CD4-positive, alpha-beta T cell (primary cell): ENCODE data around the gene PHF2. TPM values are rescaled to one million over a fixed set of nuclear protein-coding genes. Genes with fewer than 3 reads are reported as not detected.

ENCODE experiments used
- ATAC-seq: fragments of 200-7000 bp; cut with Tn5 transposase; one replicate; pipeline ENCODE4 v1.10.0; 2022; ENCODE audit warnings: mild to moderate bottlenecking; ENCODE audit not compliant: poor library complexity
- CTCF ChIA-PET: fragments of 350-600 bp; sonication (Branson Sonifier 250); formaldehyde crosslinking; loops from one replicate; lab custom pipeline; 2021; ENCODE audit warnings: antibody characterized with exemption, inconsistent platforms; lab: Charles Lee
- POLR2A ChIA-PET: fragments of 350-600 bp; sonication (Branson Sonifier 250); formaldehyde crosslinking; loops from one replicate; lab custom pipeline; 2021; ENCODE audit warnings: antibody characterized with exemption, inconsistent platforms; lab: Charles Lee
- DNase-seq, 14 experiments: peaks; one replicate each; pipeline ENCODE4 v3.0.0-alpha.2; 2013 to 2020; ENCODE audit warnings: mixed read lengths in 2 of 14
- H3K27ac ChIP-seq, 2 donors: one replicate each; pipeline versions ENCODE4 v1.5.1 to v1.7.0; 2013; ENCODE audit warnings: low read length in 2 of 2, low read depth in 1 of 2, mild to moderate bottlenecking in 1 of 2
- H3K27me3 ChIP-seq, 2 experiments: 1 replicate in 1 of 2; 2 replicates in 1 of 2; pipeline versions ENCODE4 v1.6.1 to v1.7.0; 2013; ENCODE audit warnings: low read length in 2 of 2, control low read depth in 1 of 2, mild to moderate bottlenecking in 1 of 2, moderate library complexity in 1 of 2; ENCODE audit not compliant: insufficient read depth in 2 of 2, control insufficient read depth in 1 of 2
- H3K36me3 ChIP-seq: one replicate; pipeline ENCODE4 v1.6.1; 2013; ENCODE audit warnings: low read length, control low read depth; ENCODE audit not compliant: insufficient read depth
- H3K4me1 ChIP-seq: one replicate; pipeline ENCODE4 v1.6.1; 2013; ENCODE audit warnings: low read length, control low read depth; ENCODE audit not compliant: insufficient read depth
- H3K4me3 ChIP-seq: one replicate; pipeline ENCODE4 v1.5.1; 2013; ENCODE audit warnings: mild to moderate bottlenecking, low read length, moderate library complexity
- H3K9me3 ChIP-seq, 2 experiments: 1 replicate in 1 of 2; 2 replicates in 1 of 2; pipeline versions ENCODE4 v1.6.1 to v1.7.0; 2013; ENCODE audit warnings: low read length in 2 of 2, mild to moderate bottlenecking in 2 of 2, control low read depth in 1 of 2, moderate library complexity in 1 of 2; ENCODE audit not compliant: control insufficient read depth in 1 of 2, insufficient read depth in 1 of 2
- H3K27ac Mint-ChIP-seq: one replicate; pipeline ENCODE4 v1.8.0; 2020; ENCODE audit warnings: mixed read lengths
- H3K27me3 Mint-ChIP-seq: one replicate; pipeline ENCODE4 v1.8.0; 2021; ENCODE audit warnings: mixed read lengths
- H3K36me3 Mint-ChIP-seq: one replicate; pipeline ENCODE4 v1.8.0; 2021; ENCODE audit warnings: low read depth, mixed read lengths
- H3K4me1 Mint-ChIP-seq: one replicate; pipeline ENCODE4 v1.8.0; 2021; ENCODE audit warnings: low read depth, mixed read lengths
- H3K4me3 Mint-ChIP-seq: one replicate; pipeline ENCODE4 v1.8.0; 2020; ENCODE audit warnings: mild to moderate bottlenecking, mixed read lengths
- H3K9me3 Mint-ChIP-seq: one replicate; pipeline ENCODE4 v1.8.0; 2020; ENCODE audit warnings: mixed read lengths
- intact Hi-C, 2 experiments: fragments of 100-400 bp; cut with DNase I in 1 of 2; cut with micrococcal nuclease in 1 of 2; formaldehyde crosslinking; loops; one replicate each; pipeline versions ENCODE4 v1.15.1 to v1.9.0; 2023 to 2025; cut with DNase I, micrococcal nuclease
- total RNA-seq, 174 experiments: library from RNA in 2 of 174; stranded (reverse) in 2 of 174; gene quantifications; one replicate each; pipeline ENCODE4 v1.2.3 and lab custom pipeline; 2021 to 2026
- TF ChIP-seq, protein P1 (sequence below): fragments of 200-600 bp; IDR thresholded peaks from one replicate; pipeline ENCODE4 v1.8.0; 2022; ENCODE audit warnings: antibody characterized with exemption, mild to moderate bottlenecking

PHF2 gene
- total RNA-seq, 2 experiments from 2014 or later: 27.3 to 28.8 TPM

DNA sequence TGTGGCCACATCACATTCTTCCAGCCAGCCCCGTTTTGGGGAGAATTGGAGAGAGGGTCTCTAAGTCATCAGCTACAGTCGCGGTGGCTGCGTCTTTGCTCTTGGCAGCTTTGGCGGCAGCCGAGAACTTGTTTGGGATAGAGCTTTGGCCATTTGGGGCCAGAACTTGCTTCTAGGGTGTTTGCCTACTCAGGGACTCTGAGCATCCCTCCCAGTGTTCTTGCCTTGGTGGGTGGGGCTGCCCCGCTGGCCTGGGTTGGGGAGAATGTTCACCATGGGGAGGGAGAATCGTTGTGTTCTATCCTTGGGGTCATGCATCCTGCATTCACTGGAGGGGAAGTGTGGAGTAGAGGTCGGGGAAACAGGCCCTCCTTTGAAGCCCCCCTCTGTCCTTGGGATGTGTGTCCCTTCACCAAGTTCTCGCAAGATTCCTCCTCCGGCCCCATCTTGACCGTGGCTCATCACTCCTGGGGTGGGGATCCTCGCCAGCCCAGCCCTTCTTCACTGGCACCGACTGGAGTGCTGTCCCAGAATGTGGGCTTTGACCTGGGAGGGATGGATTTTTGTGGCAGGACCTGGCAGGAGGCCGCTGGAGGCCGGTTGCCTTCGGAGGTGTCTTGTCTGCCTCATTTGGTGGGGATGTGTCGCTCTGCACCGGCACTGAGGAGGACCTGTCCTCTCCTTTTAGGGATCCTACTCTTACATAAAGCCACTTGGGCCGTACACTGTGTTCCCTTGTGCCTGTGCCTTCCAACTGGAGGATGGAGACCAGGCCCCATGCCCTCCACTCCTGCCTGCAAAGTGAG is 3.5 kb downstream of the PHF2 start:
- Mint-ChIP-seq H3K4me1 (peaks cover 75% of the 10 kb centered on the region), H3K36me3 (peaks cover 33% of the 10 kb centered on the region), H3K27me3 (no peaks in the 10 kb centered on the region), H3K9me3 (no peaks in the 10 kb centered on the region), H3K27ac (peak overlapping the region; percentile 89), H3K4me3 (peak overlapping the region; percentile 93)
- POLR2A ChIA-PET: no interaction called here
- TF ChIP-seq, protein P1, sequence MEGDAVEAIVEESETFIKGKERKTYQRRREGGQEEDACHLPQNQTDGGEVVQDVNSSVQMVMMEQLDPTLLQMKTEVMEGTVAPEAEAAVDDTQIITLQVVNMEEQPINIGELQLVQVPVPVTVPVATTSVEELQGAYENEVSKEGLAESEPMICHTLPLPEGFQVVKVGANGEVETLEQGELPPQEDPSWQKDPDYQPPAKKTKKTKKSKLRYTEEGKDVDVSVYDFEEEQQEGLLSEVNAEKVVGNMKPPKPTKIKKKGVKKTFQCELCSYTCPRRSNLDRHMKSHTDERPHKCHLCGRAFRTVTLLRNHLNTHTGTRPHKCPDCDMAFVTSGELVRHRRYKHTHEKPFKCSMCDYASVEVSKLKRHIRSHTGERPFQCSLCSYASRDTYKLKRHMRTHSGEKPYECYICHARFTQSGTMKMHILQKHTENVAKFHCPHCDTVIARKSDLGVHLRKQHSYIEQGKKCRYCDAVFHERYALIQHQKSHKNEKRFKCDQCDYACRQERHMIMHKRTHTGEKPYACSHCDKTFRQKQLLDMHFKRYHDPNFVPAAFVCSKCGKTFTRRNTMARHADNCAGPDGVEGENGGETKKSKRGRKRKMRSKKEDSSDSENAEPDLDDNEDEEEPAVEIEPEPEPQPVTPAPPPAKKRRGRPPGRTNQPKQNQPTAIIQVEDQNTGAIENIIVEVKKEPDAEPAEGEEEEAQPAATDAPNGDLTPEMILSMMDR: no peak
- Histone ChIP-seq H3K9me3 (no peaks in the 10 kb centered on the region), H3K36me3 (no peaks in the 10 kb centered on the region), H3K4me3 (no peak overlapping the region), H3K27ac (no peak overlapping the region), H3K27me3 (no peaks in the 10 kb centered on the region), H3K4me1 (peaks cover 35% of the 10 kb centered on the region)
- CTCF ChIA-PET: interaction anchor here (1.4 kb wide), 1 partner anchor 13 kb away, joined by 3 read pairs; no protein-coding TSS in a partner anchor
- intact Hi-C loops: loop anchor here (5.0 to 10.0 kb wide), 3 partner anchors 587 to 1255 kb away; partner anchors contain the start of genes CENPP (in 1 of the 2) and NOL8 (in 1 of the 2)
- DNase-seq: no peak
- no peak for ATAC-seq

DNA sequence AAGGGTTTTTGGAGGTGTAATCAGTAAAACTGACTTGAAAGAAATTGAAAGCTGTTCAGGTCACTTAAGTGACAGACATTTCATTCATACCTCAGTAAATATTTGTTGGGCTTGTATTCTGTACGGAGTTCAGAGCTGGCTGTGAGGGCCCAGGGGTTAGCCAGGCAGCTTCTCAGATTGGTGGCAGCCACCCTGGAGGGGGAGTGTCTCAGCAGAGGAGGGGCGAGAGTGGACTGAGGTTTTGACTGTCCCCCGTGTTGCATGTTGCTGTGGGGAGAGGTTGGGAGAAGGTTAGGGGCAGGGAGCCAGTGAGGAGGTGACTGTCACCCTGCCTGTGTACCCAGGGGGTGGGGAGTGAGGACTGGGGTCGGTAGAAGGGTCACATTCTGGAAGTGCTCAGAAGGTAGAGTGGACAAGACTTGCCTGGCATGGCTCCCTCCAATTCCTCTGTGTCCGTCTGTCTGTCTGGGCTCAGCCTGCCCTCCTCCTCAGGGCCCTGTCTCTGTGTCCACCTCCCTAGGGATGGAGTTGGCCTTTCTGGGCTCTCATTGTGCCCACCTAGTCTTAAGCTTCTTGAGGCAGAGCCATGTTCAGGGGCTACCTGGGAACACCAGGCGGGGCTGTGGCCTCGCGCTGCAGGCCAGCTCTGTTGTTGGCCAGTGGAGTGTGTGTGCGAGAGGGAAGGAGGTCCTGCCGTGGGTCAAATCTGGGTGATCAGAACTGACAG is 4.4 kb downstream of the PHF2 start:
- Histone ChIP-seq H3K36me3 (no peaks in the 10 kb centered on the region), H3K27ac (no peak overlapping the region), H3K4me1 (peaks cover 36% of the 10 kb centered on the region), H3K4me3 (no peak overlapping the region), H3K9me3 (no peaks in the 10 kb centered on the region), H3K27me3 (no peaks in the 10 kb centered on the region)
- Mint-ChIP-seq H3K9me3 (no peaks in the 10 kb centered on the region), H3K27me3 (no peaks in the 10 kb centered on the region), H3K36me3 (peaks cover 31% of the 10 kb centered on the region), H3K27ac (peak overlapping the region; percentile 54), H3K4me1 (peaks cover 78% of the 10 kb centered on the region), H3K4me3 (peak overlapping the region; percentile 93)
- intact Hi-C loops: no loop called here
- ATAC-seq (no peak), DNase-seq (no peak)
- CTCF ChIA-PET: interaction anchor here (1.4 kb wide), 1 partner anchor 14 kb away, joined by 3 read pairs; no protein-coding TSS in a partner anchor
- TF ChIP-seq, protein P1: no peak
- POLR2A ChIA-PET: no interaction called here

DNA sequence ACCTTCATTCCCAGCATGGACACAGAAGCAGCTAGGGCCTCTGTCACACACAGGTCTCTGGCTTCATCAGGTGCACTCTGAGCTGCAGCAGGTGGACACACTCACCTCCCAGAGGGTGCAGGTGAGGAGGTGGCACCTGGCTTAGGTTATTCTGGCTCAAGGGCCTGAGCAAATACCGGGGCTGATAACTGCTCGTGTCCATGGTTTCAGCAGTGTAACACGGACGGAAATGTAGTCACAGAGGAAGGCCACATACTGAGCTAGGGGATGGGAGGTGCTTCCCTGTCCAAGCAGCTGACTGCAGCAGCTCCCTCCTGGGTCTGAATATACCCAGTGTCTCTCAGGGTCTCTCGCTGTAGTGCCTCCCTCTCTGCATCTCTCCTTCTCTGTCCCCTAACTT is 5.7 kb downstream of the PHF2 start:
- Mint-ChIP-seq H3K4me3 (no peak overlapping the region), H3K27me3 (no peaks in the 10 kb centered on the region), H3K27ac (peak overlapping the region; percentile 9), H3K9me3 (no peaks in the 10 kb centered on the region), H3K4me1 (peaks cover 88% of the 10 kb centered on the region), H3K36me3 (peaks cover 29% of the 10 kb centered on the region)
- H3K4me1 ChIP-seq: peaks cover 41% of the 10 kb centered on the region
- H3K27ac ChIP-seq: no peak overlapping the region
- no peaks in the 10 kb centered on the region for H3K36me3 ChIP-seq
- intact Hi-C loops: no loop called here
- ChIA-PET POLR2A (interaction anchor here (0.9 kb wide), 2 partner anchors 16 to 136 kb away, joined by 3 to 4 read pairs; no protein-coding TSS in a partner anchor), CTCF (no interaction called here)
- H3K9me3 ChIP-seq: no peaks in the 10 kb centered on the region
- no peaks in the 10 kb centered on the region for H3K27me3 ChIP-seq
- no peak for DNase-seq
- no peak for ATAC-seq
- TF ChIP-seq, protein P1: no peak
- H3K4me3 ChIP-seq: no peak overlapping the region
